ENCODE measurements around the gene PPP6R1.

- no peak for TF ChIP-seq POLR2A (IDR thresholded peaks at IDR 0.05)
- no peak for TF ChIP-seq CTCF (IDR thresholded peaks at IDR 0.05)
- TF ChIP-seq POLR2AphosphoS5 (IDR thresholded peaks at IDR 0.05) = no peak
These were observed 77.1 kb downstream of the PPP6R1 start for GRCh38 chr19:55181740-55182139.

Measured in gastroesophageal sphincter (tissue), 3 donors.